Retinal pigment epithelial cell (primary cell): ENCODE measurements around the gene SEMA6A.

ENCODE experiments used
- DNase-seq: peaks from one replicate; pipeline ENCODE4 v3.0.0-alpha.2; 2010; ENCODE audit warnings: low read depth
- H3K4me3 ChIP-seq: 2 replicates; pipeline ENCODE4 v1.5.1; 2011; ENCODE audit warnings: mild to moderate bottlenecking, low read length, control low read depth, moderate library complexity
- TF ChIP-seq, protein P1 (sequence below): conservative IDR thresholded peaks from 2 replicates; pipeline ENCODE4 v1.5.1; 2011; ENCODE audit warnings: low read depth, low read length, control low read depth, inconsistent platforms

Gene SEMA6A

DNA sequence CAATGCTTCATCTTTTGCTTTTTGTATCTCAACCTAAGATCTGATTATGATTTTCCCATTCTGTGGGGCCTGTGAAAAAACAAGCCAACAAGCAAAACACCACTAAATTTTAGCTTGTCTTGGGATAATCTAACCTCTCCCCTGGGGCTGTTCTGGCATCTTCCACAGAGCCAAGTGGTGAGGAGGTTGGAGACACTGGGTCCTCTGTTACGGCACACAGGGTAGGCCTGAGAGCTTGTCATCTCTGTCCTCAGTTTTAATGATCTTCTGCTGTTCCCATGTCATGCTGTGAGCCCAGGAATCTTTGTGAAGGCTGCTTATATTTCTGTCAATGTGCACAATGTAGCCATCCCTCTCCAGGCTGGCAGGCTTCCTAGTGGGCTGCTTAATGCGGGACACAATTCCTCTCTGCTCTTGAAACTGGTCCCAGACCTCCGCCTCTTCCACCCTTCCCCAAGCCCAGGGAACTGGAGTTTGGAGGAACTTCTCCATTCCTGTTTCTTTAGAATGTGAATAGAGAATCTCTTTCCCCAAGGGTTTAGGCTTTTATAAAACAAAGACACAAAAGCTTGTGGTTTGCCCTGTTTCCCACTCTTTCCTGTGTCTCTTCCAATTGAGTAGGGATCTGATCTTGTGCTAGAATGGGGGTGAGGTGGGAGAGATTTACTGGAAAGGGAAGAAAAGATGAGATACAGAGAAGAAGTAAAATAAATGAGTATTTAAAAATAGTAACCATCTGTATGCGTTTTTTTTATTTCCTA, 30.9 kb upstream of the SEMA6A start:
- no peak overlapping the region for H3K4me3 ChIP-seq
- TF ChIP-seq, protein P1, sequence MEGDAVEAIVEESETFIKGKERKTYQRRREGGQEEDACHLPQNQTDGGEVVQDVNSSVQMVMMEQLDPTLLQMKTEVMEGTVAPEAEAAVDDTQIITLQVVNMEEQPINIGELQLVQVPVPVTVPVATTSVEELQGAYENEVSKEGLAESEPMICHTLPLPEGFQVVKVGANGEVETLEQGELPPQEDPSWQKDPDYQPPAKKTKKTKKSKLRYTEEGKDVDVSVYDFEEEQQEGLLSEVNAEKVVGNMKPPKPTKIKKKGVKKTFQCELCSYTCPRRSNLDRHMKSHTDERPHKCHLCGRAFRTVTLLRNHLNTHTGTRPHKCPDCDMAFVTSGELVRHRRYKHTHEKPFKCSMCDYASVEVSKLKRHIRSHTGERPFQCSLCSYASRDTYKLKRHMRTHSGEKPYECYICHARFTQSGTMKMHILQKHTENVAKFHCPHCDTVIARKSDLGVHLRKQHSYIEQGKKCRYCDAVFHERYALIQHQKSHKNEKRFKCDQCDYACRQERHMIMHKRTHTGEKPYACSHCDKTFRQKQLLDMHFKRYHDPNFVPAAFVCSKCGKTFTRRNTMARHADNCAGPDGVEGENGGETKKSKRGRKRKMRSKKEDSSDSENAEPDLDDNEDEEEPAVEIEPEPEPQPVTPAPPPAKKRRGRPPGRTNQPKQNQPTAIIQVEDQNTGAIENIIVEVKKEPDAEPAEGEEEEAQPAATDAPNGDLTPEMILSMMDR: no peak
- DNase-seq: no peak

DNA sequence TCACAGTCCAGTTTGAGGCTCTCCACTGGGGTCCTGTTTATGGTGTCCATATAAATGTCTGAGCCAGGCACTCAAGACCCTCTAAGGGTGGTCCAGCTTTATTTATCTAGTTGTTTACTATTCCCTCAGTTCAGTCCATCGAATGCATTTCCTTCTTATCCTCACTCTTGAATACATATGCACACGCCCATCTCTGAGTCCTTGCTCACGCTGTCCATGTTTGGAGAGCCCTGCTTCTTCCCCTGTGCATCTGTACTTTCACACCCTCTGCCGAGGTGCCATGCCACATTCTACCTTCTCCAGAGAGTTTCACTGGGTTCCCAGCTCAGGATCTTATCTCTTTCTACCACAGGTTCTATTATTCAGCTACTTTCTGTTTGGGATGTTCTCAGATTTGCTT, 30.2 kb upstream of the SEMA6A start:
- no peak for DNase-seq
- H3K4me3 ChIP-seq: no peak overlapping the region
- TF ChIP-seq, protein P1: no peak

DNA sequence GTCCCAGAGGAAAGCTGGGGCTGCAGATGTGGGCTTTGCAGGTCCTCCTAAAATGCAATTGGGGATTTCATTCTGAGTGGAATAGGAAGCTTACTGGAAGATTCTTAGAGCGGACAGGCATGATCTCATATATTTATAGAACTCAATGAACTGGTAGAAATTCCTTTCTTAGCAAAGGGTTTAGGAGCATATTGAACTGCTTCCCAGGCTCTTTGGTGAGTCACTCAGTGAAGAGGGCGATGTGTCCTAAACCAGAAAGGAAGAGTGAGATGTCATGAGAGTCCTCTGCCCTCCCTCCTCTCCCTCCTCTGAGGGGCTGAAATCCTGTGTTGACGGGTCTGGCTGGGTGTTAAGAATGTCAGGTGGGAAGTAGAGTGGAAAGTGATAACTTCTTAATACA, 26.3 kb upstream of the SEMA6A start:
- H3K4me3 ChIP-seq: no peak overlapping the region
- TF ChIP-seq, protein P1: no peak
- no peak for DNase-seq

DNA sequence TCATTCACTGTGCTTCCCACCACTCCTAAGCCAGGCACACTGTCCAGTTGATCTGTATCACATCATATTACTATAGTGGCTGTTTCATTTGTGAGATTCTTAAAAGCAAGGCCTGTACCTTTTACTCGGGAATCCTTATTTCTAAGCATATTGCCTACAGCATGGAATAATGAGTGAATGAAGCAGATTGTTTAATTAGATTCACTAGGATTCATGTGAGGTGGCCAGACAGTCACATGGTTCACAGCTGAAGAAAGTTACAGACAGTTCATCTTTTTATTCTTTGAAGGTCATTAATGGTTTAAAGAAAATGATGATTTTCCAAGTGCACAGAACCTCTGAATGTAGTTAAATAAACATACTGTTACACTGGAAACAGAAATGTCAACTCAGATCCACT, 24.3 kb upstream of the SEMA6A start:
- H3K4me3 ChIP-seq: no peak overlapping the region
- TF ChIP-seq, protein P1: no peak

DNA sequence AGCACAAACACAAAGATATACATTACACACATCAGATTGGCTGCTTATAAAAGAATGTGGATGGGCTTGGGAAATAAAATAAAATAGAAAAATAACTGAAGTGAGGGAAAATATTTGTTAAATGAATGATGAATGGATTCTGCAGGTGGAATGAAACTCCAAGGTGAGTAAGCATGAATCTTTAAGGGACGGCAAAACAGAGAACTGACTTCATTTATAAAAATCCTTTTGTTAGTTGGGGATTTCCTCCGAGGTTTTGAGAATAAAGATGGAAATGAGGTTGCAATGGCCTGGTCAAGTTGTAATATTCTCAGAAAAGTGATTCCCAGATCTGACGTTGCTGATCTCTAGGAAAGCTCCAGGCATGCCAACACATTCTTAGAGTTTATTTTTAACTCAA, 20.9 kb upstream of the SEMA6A start:
- DNase-seq: no peak
- TF ChIP-seq, protein P1: no peak
- H3K4me3 ChIP-seq: no peak overlapping the region

More for the DNA sequence above, 24.3 kb upstream of the SEMA6A start:
- no peak for DNase-seq

DNA sequence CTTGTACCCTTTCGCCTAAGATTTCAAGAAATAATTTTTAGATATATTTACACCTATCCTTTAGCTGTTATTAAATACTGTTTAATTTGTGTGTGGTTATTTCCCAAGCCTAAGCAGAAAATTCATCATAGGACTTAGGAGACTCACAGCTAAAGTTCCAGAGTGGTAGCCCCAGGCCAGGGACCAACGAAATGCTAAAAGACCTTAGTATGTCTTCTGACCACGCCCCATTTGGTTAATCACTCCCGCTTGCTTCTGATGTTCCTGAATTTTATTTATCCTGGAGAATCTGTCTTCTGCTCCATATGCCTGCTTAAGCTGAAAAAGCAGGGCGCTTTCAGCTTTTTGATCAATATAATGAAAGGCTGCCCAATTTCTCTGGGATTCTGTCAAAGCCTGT, 18.7 kb upstream of the SEMA6A start:
- TF ChIP-seq, protein P1: no peak
- DNase-seq: no peak
- H3K4me3 ChIP-seq: no peak overlapping the region

DNA sequence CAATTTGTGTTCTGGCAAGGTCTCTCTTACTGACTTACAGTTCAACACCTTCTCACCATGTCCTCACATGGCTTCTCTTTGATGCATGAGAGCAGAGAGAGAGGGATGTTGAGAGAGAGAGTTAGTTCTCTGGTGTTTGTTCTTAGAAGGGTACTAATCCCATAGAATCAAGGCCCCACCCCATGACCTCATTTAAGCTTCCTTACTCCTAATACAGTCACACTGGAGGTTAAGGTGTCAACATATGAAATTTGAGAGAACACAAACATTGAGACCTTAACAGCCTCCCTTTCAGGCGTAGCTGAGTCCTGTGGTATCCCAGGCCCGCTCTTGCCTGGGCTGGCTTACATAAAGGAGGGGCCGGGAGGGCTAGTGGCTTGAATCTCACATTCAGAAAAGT, 10.6 kb upstream of the SEMA6A start:
- TF ChIP-seq, protein P1: no peak
- DNase-seq: no peak
- no peak overlapping the region for H3K4me3 ChIP-seq
